Natural killer cell (primary cell): ENCODE data around the gene UBXN11. TPM values are rescaled to one million over a fixed set of nuclear protein-coding genes. Genes with fewer than 3 reads are reported as not detected.

Experiments
- ATAC-seq, 3 donors: fragments of 150-1000 bp in 2 of 3; fragments of 200-7000 bp in 1 of 3; cut with Tn5 transposase; 1 replicate in 1 of 3; 2 replicates in 2 of 3; pipeline ENCODE4 v1.10.0; 2021; ENCODE audit warnings: mild to moderate bottlenecking in 2 of 3, moderate library complexity in 2 of 3
- DNase-seq, 2 donors: peaks; one replicate each; pipeline versions ENCODE4 v3.0.0 to v3.0.0-alpha.2; 2013 to 2021; ENCODE audit warnings: mixed read lengths in 1 of 2
- H3K27ac ChIP-seq: one replicate; pipeline ENCODE4 v1.5.1; 2013; ENCODE audit warnings: mild to moderate bottlenecking, low read length
- H3K27me3 ChIP-seq: one replicate; pipeline ENCODE4 v1.6.1; 2013; ENCODE audit warnings: low read length; ENCODE audit not compliant: control insufficient read depth, insufficient read depth
- H3K36me3 ChIP-seq: one replicate; pipeline ENCODE4 v1.6.1; 2013; ENCODE audit warnings: low read length; ENCODE audit not compliant: control insufficient read depth, insufficient read depth
- H3K4me1 ChIP-seq: one replicate; pipeline ENCODE4 v1.6.1; 2013; ENCODE audit warnings: low read length; ENCODE audit not compliant: control insufficient read depth, insufficient read depth
- H3K4me3 ChIP-seq: one replicate; pipeline ENCODE4 v1.5.1; 2013; ENCODE audit warnings: low read length
- H3K9me3 ChIP-seq: one replicate; pipeline ENCODE4 v1.6.1; 2013; ENCODE audit warnings: low read length; ENCODE audit not compliant: control insufficient read depth, insufficient read depth
- H3K27ac Mint-ChIP-seq, 2 donors: one replicate each; pipeline ENCODE4 v1.8.0; 2022; ENCODE audit warnings: mild to moderate bottlenecking in 2 of 2, mixed read lengths in 2 of 2, moderate library complexity in 1 of 2
- H3K27me3 Mint-ChIP-seq, 2 donors: one replicate each; pipeline ENCODE4 v1.8.0; 2022; ENCODE audit warnings: low read depth in 2 of 2, mixed read lengths in 2 of 2
- H3K36me3 Mint-ChIP-seq: one replicate; pipeline ENCODE4 v1.8.0; 2022; ENCODE audit warnings: mixed read lengths
- H3K4me1 Mint-ChIP-seq, 2 donors: one replicate each; pipeline ENCODE4 v1.8.0; 2022; ENCODE audit warnings: mixed read lengths in 2 of 2
- H3K4me3 Mint-ChIP-seq: one replicate; pipeline ENCODE4 v1.8.0; 2022; ENCODE audit warnings: mild to moderate bottlenecking, moderate library complexity, mixed read lengths
- H3K9me3 Mint-ChIP-seq, 2 donors: one replicate each; pipeline ENCODE4 v1.8.0; 2022; ENCODE audit warnings: mixed read lengths in 2 of 2
- WGBS: methylation state at CpG from one replicate; pipeline ENCODE4 v1.1.7; 2013; ENCODE audit warnings: missing lambda C conversion rate; ENCODE audit not compliant: insufficient coverage; 5-methylcytosine and 5-hydroxymethylcytosine counted together
- intact Hi-C: fragments of 100-400 bp; cut with micrococcal nuclease; formaldehyde crosslinking; loops from one replicate; pipeline ENCODE4 v1.14.2; 2022
- total RNA-seq, 4 donors: library from RNA; stranded (reverse); fragments of 120-200 nt in 1 of 4; gene quantifications; one replicate each; pipeline versions ENCODE4 v1.2.3 to v1.2.4, GENCODE V29; 2013 to 2022
- TF ChIP-seq, protein P1 (sequence below): fragments of 200-600 bp; IDR thresholded peaks from one replicate; pipeline ENCODE4 v1.8.0; 2022; ENCODE audit warnings: antibody characterized with exemption

UBXN11 gene
- total RNA-seq, 3 donors from 2014 or later (not counting 1 experiment from before 2014, with no cell fraction given) = 22.7 to 32.0 (median 31.7) TPM

GRCh38 chr1:26278724-26279455, 27.5 kb downstream of the UBXN11 start:
- peaks cover 30% of the 10 kb centered on the region for H3K36me3 ChIP-seq
- H3K4me3 Mint-ChIP-seq = peak overlapping the region; percentile 90
- peaks cover 84% of the 10 kb centered on the region for H3K4me1 ChIP-seq
- H3K4me3 ChIP-seq = peak overlapping the region; percentile 88
- H3K9me3 ChIP-seq = no peaks in the 10 kb centered on the region
- 34% methylated on average over 8 of the region's 9 CpGs for WGBS
- TF ChIP-seq, protein P1, sequence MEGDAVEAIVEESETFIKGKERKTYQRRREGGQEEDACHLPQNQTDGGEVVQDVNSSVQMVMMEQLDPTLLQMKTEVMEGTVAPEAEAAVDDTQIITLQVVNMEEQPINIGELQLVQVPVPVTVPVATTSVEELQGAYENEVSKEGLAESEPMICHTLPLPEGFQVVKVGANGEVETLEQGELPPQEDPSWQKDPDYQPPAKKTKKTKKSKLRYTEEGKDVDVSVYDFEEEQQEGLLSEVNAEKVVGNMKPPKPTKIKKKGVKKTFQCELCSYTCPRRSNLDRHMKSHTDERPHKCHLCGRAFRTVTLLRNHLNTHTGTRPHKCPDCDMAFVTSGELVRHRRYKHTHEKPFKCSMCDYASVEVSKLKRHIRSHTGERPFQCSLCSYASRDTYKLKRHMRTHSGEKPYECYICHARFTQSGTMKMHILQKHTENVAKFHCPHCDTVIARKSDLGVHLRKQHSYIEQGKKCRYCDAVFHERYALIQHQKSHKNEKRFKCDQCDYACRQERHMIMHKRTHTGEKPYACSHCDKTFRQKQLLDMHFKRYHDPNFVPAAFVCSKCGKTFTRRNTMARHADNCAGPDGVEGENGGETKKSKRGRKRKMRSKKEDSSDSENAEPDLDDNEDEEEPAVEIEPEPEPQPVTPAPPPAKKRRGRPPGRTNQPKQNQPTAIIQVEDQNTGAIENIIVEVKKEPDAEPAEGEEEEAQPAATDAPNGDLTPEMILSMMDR = no peak
- ATAC-seq (peak in 1 of 3 donors; percentile 4), DNase-seq (peak in 1 of 2 donors; percentile 60)
- no peaks in the 10 kb centered on the region for H3K36me3 Mint-ChIP-seq
- H3K27ac Mint-ChIP-seq = peak overlapping the region; percentile 82 to 86
- intact Hi-C loops = loop anchor here (2.0 to 5.0 kb wide), 2 partner anchors 98 to 192 kb away; no protein-coding TSS in a partner anchor
- no peaks in the 10 kb centered on the region for H3K27me3 Mint-ChIP-seq
- H3K9me3 Mint-ChIP-seq = no peaks in the 10 kb centered on the region
- peaks cover 69 to 79% of the 10 kb centered on the region in 2 donors for H3K4me1 Mint-ChIP-seq
- H3K27me3 ChIP-seq = no peaks in the 10 kb centered on the region
- peak overlapping the region; percentile 85 for H3K27ac ChIP-seq

DNA sequence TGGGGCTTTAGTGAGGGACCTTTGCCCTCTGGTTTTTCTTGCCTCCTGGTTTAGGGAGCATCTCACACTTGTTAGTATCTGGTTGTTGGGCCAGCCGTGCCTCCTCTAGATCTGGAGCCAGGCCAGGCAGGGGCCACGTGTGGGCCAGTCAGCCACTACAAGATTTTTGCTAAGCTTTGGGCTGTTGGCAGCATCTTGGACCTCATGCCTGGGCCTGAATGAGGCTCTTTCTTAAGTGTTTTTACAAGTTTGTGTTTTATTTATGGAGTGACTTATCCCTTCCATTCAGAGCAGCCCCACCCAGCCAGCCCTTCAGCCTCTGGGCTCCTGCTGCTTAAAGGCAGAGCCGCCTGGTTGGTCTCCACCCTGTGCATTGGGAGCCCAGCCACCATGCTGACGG, 28.1 kb downstream of the UBXN11 start:
- H3K36me3 Mint-ChIP-seq = no peaks in the 10 kb centered on the region
- H3K27ac ChIP-seq = peak overlapping the region; percentile 18
- peak overlapping the region; percentile 82 to 86 for H3K27ac Mint-ChIP-seq
- peak overlapping the region; percentile 72 for H3K4me3 Mint-ChIP-seq
- no peaks in the 10 kb centered on the region for H3K27me3 Mint-ChIP-seq
- H3K27me3 ChIP-seq = no peaks in the 10 kb centered on the region
- TF ChIP-seq, protein P1 = no peak
- no peaks in the 10 kb centered on the region for H3K9me3 Mint-ChIP-seq
- intact Hi-C loops = loop anchor here (2.0 to 5.0 kb wide), 2 partner anchors 99 to 192 kb away; no protein-coding TSS in a partner anchor
- ATAC-seq = no peak
- H3K4me3 ChIP-seq = no peak overlapping the region
- H3K36me3 ChIP-seq = peaks cover 28% of the 10 kb centered on the region
- H3K4me1 Mint-ChIP-seq = peaks cover 63 to 73% of the 10 kb centered on the region in 2 donors
- WGBS = 83% methylated on average over 4 of the region's 4 CpGs
- DNase-seq = no peak
- no peaks in the 10 kb centered on the region for H3K9me3 ChIP-seq
- H3K4me1 ChIP-seq = peaks cover 78% of the 10 kb centered on the region

DNA sequence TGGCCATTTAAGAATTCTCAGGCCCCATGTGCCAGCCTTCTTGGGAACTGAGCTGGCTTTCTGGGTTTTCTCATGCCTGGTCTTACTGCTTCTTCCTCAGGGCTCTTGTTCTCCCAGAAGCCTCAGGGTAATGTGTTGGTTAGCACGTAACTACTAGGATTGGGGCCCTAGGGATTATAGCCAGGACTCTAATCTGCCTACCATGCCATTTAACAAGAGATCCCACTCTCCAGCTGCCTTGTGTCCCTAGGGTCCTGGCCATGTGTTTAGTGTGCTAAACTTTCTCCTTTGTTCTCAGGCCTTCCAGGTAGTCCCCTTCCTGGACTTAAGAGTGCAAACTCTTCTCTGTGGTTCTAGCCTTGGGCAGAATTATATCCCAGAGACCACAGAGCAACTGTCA, 28.7 kb downstream of the UBXN11 start:
- WGBS = 100% methylated on average over 1 of the region's 1 CpG
- no peaks in the 10 kb centered on the region for H3K9me3 ChIP-seq
- no peak overlapping the region for H3K4me3 Mint-ChIP-seq
- H3K4me1 Mint-ChIP-seq = peaks cover 57 to 68% of the 10 kb centered on the region in 2 donors
- intact Hi-C loops = loop anchor here (2.0 to 5.0 kb wide), 2 partner anchors 100 to 193 kb away; no protein-coding TSS in a partner anchor
- ATAC-seq (no peak), DNase-seq (no peak)
- H3K27ac ChIP-seq = peak overlapping the region; percentile 18
- no peak overlapping the region for H3K4me3 ChIP-seq
- H3K27me3 Mint-ChIP-seq = no peaks in the 10 kb centered on the region
- peaks cover 72% of the 10 kb centered on the region for H3K4me1 ChIP-seq
- TF ChIP-seq, protein P1 = no peak
- H3K36me3 ChIP-seq = peaks cover 25% of the 10 kb centered on the region
- H3K27me3 ChIP-seq = no peaks in the 10 kb centered on the region
- H3K9me3 Mint-ChIP-seq = no peaks in the 10 kb centered on the region
- H3K36me3 Mint-ChIP-seq = no peaks in the 10 kb centered on the region
- peak overlapping the region; percentile 82 to 86 for H3K27ac Mint-ChIP-seq
